Ovary (tissue), 3 donors: Measurements from ENCODE around the gene CAPN14.

Experiments used
- CTCF ChIP-seq, 3 donors: fragments of 450-650 bp in 2 of 3; fragments of 200-600 bp in 1 of 3; IDR thresholded peaks; one replicate each; pipeline versions ENCODE4 v1.5.1 to v1.8.0; 2016 to 2022; ENCODE audit warnings: antibody characterized with exemption in 3 of 3, mild to moderate bottlenecking in 1 of 3
- POLR2A ChIP-seq: fragments of 450-650 bp; IDR thresholded peaks from one replicate; pipeline ENCODE4 v1.6.1; 2017; ENCODE audit warnings: antibody characterized with exemption, mild to moderate bottlenecking, moderate library complexity
- donor health status: DM: no; HTN: no; CAD: no.

GRCh38 chr2:31197669-31198068, 19.6 kb downstream of the CAPN14 start:
- TF ChIP-seq CTCF (IDR thresholded peaks at IDR 0.05): no peak
- TF ChIP-seq POLR2A: no peak
